Lower lobe of right lung (tissue), 2 donors: ENCODE results near the gene BCDIN3D. TPM values are rescaled to one million over a fixed set of nuclear protein-coding genes. Genes with fewer than 3 reads are reported as not detected.

ENCODE experiments used
- ATAC-seq, 2 donors: fragments of 200-7000 bp; cut with Tn5 transposase; one replicate each; pipeline ENCODE4 v1.9.1; 2020 to 2022; ENCODE audit warnings: mild to moderate bottlenecking in 2 of 2, moderate library complexity in 2 of 2
- DNase-seq: peaks from one replicate; pipeline ENCODE4 v3.0.0-alpha.2; 2020
- H3K27ac ChIP-seq: fragments of 200-600 bp; one replicate; pipeline ENCODE4 v1.8.0; 2022
- H3K27me3 ChIP-seq: fragments of 200-600 bp; one replicate; pipeline ENCODE4 v1.8.0; 2022; ENCODE audit warnings: low read depth
- H3K36me3 ChIP-seq: fragments of 200-600 bp; one replicate; pipeline ENCODE4 v1.8.0; 2022; ENCODE audit warnings: mild to moderate bottlenecking
- H3K4me1 ChIP-seq: fragments of 200-600 bp; one replicate; pipeline ENCODE4 v1.8.0; 2022
- H3K4me3 ChIP-seq: fragments of 200-600 bp; one replicate; pipeline ENCODE4 v1.8.0; 2022; ENCODE audit warnings: mild to moderate bottlenecking
- H3K9me3 ChIP-seq: fragments of 200-600 bp; one replicate; pipeline ENCODE4 v1.8.0; 2022
- intact Hi-C: fragments of 100-400 bp; cut with DNase I; formaldehyde crosslinking; loops from one replicate; pipeline ENCODE4 v1.11.0; 2022
- long read RNA-seq: library from polyadenylated mRNA; unstranded; transcript quantifications from one replicate; pipeline ENCODE4 v2.0.0, GENCODE V29; 2021
- total RNA-seq: library from RNA; stranded (reverse); fragmentation: NEBNext Ultra II Directional; extraction: Animal tissue kit (Norgen Biotek cat#: 25700); gene quantifications from one replicate; pipeline ENCODE4 v1.2.1, GENCODE V29; 2021
- TF ChIP-seq, protein P1 (sequence below): fragments of 200-600 bp; IDR thresholded peaks from one replicate; pipeline ENCODE4 v1.8.0; 2022; ENCODE audit warnings: antibody characterized with exemption, mild to moderate bottlenecking
- donor health status: DM: no; HTN: yes; CAD: no; lungs with severe emphysema.

BCDIN3D gene, protein sequence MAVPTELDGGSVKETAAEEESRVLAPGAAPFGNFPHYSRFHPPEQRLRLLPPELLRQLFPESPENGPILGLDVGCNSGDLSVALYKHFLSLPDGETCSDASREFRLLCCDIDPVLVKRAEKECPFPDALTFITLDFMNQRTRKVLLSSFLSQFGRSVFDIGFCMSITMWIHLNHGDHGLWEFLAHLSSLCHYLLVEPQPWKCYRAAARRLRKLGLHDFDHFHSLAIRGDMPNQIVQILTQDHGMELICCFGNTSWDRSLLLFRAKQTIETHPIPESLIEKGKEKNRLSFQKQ
- total RNA-seq: 5.1 TPM
- long read RNA-seq, transcript BCDIN3D-201 (2 exons, 3,253 nt): major isoform, 5 of 5 reads
- long read RNA-seq, partial matches to known transcripts: 0 of 5 reads
- long read RNA-seq, other reads (novel, unspliced or antisense): 0 of 5 reads

DNA sequence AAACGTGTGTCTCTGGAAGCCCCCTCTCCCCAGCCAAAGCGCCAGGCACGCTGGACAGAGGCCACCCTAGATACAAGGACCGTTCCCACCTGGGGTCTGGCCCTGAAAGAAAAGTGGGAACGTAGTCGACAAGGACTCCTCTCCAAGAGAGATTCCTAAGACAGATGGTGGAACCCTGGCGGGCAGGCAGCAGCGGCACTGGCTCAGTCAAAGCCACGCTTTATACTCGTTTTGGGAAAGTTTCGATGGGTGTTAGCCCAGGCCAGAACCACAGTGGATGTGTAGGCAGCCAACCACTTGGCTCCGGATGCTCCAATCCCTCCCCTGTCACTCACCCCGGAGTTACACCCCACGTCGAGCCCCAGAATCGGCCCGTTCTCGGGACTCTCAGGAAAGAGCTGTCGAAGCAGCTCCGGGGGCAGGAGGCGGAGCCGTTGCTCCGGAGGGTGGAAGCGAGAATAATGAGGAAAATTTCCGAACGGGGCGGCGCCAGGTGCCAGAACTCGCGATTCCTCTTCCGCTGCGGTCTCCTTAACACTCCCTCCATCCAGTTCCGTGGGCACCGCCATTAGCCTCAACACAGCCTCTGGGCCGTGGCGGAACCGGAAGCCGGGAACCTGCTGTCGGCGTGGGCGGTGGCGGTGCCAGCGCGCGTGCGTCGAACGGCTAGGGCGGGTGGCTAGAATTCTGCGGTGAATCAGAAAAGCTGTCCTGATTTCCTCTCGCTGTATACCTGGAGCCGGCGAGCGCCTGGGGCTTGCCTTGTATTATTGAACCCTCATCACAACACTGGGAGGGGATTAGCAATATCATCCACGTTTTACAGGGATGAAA is at the start of gene BCDIN3D:
Gene BCDIN3D (minus strand): TSS at position 588 of the 834 bp plus-strand sequence. CDS start 19 bp downstream, at position 569.
- DNase-seq (peak; percentile 96), ATAC-seq (peak; percentile 98 to 99)
- TF ChIP-seq, protein P1, sequence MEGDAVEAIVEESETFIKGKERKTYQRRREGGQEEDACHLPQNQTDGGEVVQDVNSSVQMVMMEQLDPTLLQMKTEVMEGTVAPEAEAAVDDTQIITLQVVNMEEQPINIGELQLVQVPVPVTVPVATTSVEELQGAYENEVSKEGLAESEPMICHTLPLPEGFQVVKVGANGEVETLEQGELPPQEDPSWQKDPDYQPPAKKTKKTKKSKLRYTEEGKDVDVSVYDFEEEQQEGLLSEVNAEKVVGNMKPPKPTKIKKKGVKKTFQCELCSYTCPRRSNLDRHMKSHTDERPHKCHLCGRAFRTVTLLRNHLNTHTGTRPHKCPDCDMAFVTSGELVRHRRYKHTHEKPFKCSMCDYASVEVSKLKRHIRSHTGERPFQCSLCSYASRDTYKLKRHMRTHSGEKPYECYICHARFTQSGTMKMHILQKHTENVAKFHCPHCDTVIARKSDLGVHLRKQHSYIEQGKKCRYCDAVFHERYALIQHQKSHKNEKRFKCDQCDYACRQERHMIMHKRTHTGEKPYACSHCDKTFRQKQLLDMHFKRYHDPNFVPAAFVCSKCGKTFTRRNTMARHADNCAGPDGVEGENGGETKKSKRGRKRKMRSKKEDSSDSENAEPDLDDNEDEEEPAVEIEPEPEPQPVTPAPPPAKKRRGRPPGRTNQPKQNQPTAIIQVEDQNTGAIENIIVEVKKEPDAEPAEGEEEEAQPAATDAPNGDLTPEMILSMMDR: no peak
- intact Hi-C loops: no loop called here
- Histone ChIP-seq H3K27ac (peak within 1 kb of the TSS; percentile 88), H3K27me3 (peaks cover 4% of the 10 kb centered on the region), H3K4me1 (peaks cover 19% of the 10 kb centered on the region), H3K36me3 (no peaks in the 10 kb centered on the region), H3K9me3 (no peaks in the 10 kb centered on the region), H3K4me3 (peak within 1 kb of the TSS; percentile 69)

DNA sequence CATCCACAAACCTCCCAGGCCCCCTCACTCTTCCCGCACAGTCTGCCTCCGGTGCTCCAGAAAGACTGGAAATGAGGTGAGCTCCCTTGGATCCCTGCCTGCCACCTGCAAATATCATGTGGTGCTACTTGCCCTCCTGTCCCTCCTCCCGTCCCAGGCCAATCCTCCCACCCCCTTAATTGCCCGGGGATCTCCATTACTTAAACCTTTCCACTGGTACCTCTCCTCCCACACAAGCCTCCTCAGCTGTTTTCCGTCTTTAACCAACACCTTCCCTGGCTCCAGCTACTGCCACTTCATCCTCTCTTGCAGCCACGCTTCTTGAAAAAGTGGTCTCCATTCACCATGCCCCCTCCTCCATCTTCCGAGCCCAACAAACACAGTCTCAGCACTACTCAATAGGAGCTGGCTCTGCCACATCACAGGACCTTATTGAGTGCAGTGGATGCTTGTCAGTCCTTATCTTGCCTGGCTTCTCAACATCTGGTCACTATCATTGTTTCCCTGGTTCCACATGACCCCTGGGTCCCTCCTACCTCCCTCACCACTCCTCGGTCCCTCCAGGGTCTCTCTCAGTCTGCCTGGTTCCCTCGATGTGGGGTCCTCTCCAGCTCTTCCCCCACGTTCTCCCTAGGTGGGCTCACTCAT is 49.3 kb upstream of the BCDIN3D start:
- Histone ChIP-seq H3K4me1 (no peaks in the 10 kb centered on the region), H3K4me3 (no peak overlapping the region), H3K27me3 (peaks cover 9% of the 10 kb centered on the region), H3K27ac (no peak overlapping the region), H3K9me3 (no peaks in the 10 kb centered on the region), H3K36me3 (no peaks in the 10 kb centered on the region)
- DNase-seq (no peak), ATAC-seq (no peak)
- intact Hi-C loops: no loop called here
- TF ChIP-seq, protein P1: no peak

DNA sequence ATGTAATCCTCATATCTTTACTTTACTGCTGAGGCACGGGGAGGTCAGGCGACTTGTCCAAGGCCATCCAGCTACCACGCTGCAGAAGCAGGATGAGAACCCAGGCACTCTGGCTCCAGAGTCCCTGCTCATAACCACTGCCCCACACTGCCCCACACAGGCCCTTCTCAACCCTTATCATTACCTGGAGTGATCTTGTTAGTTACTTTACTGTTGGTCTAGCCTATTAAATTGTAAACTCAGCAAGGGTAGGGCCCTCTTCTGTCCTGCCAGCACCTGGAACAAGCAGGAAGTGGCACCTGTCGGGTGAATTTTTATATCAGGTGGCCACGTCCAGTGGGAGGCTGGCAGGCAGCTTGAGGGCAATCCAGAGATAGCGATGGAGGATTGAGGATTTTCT is 48.6 kb upstream of the BCDIN3D start:
- intact Hi-C loops: no loop called here
- Histone ChIP-seq H3K27me3 (peaks cover 6% of the 10 kb centered on the region), H3K4me1 (no peaks in the 10 kb centered on the region), H3K9me3 (no peaks in the 10 kb centered on the region), H3K36me3 (no peaks in the 10 kb centered on the region), H3K4me3 (no peak overlapping the region), H3K27ac (no peak overlapping the region)
- DNase-seq: no peak
- no peak for ATAC-seq
- TF ChIP-seq, protein P1: no peak

DNA sequence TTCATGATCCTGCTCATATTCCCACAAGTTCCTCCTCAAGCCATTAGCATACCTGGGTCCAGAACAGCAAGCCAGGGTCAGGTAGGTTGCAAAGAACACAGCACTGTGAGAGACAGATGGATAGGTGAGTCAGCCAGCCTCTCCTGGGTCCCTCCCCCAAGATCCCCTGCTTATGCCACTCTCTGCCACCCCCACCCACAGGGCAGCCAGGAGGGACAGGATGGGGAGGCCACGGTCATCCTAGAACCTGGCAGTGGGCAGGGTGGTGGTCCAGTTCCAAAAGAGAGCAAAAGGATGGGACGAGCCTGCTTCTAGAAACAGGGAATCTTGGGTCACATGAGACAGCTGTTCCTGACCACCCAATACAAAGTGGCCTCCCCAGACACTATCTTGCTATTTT is 48.1 kb upstream of the BCDIN3D start:
- H3K27me3 ChIP-seq: peaks cover 6% of the 10 kb centered on the region
- H3K27ac ChIP-seq: no peak overlapping the region
- H3K9me3 ChIP-seq: no peaks in the 10 kb centered on the region
- H3K4me1 ChIP-seq: no peaks in the 10 kb centered on the region
- ATAC-seq (no peak), DNase-seq (no peak)
- intact Hi-C loops: no loop called here
- no peaks in the 10 kb centered on the region for H3K36me3 ChIP-seq
- H3K4me3 ChIP-seq: no peak overlapping the region
- TF ChIP-seq, protein P1: no peak

DNA sequence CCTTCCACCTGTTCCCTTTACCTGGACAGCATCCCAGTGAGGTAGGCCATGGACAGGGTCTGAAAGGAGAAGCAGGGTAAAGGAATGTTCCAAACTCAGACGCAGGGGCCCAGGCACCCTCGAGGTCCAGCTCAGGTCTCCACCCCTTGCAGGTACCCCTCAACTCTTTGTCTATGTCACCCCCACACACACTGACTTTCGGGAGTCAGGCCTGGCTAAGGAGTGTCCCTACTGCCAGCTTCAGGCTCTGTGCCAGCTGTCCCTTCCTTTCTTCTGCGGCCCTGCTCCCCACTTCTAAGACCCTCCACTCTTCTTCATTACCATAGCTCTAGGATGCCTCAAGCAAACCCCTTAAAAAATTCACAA is 47.2 kb upstream of the BCDIN3D start:
- H3K9me3 ChIP-seq: no peaks in the 10 kb centered on the region
- no peak overlapping the region for H3K27ac ChIP-seq
- no peaks in the 10 kb centered on the region for H3K36me3 ChIP-seq
- H3K4me1 ChIP-seq: no peaks in the 10 kb centered on the region
- ATAC-seq (no peak), DNase-seq (no peak)
- TF ChIP-seq, protein P1: no peak
- intact Hi-C loops: no loop called here
- H3K27me3 ChIP-seq: peaks cover 8% of the 10 kb centered on the region
- H3K4me3 ChIP-seq: no peak overlapping the region
